Stimulated activated CD4-positive, alpha-beta T cell treated with anti-CD3 and anti-CD28 coated beads, TNF-alpha, amount 100 ng/mL, for 4 hours (primary cell): Measurements from ENCODE around the gene AARS2.

ENCODE experiments used
- DNase-seq, 3 experiments: peaks; one replicate each; pipeline ENCODE4 v3.0.0-alpha.2; 2020; ENCODE audit warnings: low read depth in 3 of 3

Gene AARS2

DNA sequence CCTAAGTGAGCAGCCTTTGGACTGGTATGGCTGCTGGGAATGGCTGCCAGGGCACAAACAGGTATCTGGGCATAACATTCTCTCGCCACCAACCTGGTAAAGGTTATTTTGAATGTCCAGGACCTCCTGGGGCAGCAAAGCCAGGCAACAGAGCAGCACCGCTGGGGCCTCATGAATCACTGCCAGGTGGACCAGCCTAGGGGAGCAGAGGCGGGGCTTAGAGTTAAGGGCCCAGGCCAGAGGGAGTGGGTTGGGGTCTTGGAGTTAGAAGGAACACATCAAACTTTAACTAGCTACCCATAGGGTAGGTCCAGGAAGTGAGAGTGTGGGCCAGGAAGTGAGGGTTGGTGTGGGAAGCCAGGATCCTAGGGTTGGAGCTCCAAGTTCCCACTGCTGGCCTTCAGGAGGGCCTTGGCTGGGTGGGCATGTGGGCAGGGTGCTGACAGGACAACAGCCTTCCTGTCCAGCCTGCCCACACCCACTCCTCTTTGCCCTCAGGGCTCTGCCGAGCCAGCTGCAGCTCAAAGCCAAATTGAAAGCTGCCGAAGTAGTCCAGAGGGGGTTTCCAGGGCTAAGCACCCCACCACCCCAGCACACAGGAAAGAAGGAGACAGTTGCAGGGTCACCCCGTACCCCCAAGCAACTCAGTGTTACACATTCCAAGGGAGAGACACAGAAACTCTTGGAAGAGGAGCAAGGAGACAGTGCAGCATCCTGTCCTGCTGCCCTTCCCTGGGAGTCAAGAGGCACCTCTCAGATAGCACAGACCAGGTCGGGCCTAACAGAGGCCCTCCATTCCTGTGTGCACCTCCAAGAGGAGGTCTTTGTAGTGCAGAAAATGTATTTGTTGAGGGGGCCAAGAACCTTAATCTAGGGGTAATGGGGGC, 50.4 kb downstream of the AARS2 start:
- no peak for DNase-seq

DNA sequence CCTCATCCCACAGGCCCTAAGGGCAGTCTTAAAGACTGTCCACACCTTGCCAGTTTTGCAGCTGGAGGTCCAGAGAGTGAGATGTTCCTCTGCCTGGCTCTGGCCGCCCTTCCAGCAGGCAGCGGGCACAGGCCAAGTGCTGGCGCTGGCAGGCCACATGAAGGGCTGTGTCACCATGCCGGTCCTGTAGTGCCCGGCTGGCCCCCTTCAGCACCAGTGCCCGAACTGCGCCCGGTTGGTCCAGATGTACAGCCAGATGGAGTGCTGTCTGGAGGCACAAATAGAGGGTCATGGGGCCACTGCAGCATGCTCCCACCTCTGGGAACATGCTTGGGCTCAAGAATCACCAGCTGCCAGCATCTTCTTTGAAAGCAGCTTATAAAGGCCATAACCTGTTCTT, 51.6 kb downstream of the AARS2 start:
- DNase-seq, result no peak

DNA sequence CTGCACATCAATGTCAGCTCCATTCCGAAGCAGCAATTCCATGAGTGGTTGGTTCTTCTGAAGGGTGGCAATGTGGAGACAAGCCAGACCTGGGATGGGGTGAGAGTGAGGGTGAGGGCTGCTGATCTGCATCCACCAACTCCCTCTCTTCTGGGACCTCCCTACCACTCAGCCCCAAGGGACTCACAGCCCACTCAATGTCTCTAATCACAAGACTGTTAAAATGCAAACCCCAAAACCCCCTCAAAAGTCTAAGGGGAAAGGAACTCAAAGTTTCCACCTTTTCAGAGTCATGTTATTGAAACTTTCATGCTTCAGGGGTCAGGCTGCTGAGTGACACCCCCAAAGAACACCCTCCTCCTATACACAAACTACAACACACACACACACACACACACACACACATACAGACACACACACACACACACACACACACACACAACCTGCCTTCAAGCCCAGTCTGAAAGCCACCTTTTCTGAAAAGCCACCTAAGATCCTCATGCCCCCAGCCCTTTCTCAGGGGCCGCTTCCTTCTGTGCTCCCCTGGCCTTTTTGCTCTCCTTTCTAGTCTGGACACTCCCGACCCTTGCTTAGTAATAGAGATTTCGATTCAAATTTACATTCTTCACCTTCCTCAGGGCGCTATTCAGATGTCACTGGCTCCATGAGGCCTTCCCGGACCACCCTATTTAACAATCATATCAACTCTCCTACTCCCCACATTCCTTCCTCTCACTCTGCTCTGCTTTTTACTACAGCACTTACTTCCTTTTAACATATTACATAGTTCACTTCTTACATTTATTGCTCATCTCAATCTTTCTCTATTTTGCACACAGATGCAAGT, 52.5 kb downstream of the AARS2 start:
- no peak for DNase-seq

DNA sequence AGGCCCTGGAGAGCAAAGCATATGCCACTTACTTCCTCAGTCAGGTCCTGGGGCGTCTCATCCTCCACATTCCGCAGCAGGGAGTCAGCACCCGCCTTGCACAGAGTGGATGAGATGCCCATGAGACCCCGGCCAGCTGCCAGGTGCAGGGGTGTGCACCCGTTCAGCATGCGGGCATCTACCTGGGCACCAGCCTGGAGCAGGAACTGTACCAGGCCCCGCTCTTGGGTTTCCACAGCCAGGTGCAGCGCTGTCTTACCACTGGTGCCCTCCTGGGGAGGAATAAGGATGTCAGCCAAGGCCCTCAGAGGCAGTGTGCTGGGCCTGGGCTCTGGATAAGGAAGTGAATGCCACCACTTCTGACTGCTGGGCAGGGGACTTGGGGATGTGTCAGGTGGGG, 53.1 kb downstream of the AARS2 start:
- DNase-seq, result no peak

DNA sequence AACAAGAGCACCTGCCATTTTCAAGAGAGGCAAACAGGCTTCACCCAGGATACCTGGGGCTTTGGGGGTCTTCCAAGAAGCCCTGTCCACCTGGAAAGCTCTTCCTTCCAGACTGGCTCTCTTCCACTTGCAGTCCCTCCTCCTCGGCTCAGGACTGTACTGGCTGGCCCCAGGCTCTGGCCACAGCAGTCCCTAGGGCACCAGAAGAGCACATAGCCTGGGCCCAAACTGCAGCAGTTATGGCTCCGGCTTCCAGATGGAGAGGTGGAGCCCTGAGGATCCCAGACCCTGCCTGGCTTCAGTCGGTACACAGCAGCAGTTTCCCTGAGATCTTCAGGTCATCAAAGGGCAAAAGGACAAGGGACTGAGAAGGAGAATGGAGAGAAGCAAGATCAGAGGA, 54.2 kb downstream of the AARS2 start:
- no peak for DNase-seq

DNA sequence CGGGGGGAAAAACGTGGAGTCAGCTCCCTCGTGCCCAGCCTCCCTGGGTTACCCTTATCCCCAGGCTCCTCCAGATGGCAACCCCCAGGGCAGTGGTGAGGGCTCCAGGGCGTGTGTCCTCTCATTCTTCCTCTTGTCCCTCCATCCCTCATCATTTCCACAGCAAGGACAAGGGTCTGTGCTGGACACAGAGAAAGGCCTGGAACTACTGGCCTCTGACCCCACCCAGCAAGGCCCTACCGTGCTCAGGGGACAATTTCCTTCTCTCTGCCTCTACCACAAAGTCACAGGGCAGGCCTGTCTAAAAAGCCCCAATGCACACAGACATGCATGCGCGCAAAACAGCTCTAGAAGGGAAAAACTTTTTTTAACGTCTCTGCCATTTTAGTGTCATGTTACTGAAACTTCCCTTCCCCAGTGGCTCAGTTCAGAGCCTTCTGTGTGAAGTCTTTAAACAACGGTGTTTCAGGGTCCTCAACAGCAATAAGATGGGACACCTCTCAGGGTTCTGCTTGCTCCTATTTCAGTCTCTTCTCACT, 54.8 kb downstream of the AARS2 start:
- DNase-seq, result no peak

DNA sequence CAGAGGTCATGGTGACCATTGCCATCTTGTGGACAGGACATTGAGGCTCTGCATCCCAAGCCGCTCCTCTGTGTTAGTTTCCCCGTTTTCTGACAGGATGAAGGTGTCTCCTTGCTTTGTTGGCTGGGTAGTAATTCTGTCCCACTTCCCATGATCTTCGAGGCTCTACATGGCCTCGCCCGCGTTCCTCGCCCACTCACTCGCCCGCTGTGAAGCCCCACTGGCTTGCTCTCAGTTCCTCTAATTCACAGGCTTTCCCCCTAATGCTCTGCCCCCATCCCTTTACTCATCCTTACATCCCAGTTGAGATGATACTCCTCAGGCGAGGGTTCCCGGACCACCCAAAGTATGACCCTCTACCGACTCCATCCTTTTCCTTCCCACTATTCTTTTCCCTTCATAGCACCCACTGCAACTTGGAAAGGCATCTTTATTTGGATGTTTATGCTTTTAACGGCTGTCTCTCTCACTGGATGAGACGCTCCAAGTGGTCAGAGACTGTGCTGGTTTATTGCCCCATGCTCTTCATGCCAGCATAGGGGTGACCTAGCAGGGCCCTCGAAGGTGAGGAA, 55.3 kb downstream of the AARS2 start:
- no peak for DNase-seq

DNA sequence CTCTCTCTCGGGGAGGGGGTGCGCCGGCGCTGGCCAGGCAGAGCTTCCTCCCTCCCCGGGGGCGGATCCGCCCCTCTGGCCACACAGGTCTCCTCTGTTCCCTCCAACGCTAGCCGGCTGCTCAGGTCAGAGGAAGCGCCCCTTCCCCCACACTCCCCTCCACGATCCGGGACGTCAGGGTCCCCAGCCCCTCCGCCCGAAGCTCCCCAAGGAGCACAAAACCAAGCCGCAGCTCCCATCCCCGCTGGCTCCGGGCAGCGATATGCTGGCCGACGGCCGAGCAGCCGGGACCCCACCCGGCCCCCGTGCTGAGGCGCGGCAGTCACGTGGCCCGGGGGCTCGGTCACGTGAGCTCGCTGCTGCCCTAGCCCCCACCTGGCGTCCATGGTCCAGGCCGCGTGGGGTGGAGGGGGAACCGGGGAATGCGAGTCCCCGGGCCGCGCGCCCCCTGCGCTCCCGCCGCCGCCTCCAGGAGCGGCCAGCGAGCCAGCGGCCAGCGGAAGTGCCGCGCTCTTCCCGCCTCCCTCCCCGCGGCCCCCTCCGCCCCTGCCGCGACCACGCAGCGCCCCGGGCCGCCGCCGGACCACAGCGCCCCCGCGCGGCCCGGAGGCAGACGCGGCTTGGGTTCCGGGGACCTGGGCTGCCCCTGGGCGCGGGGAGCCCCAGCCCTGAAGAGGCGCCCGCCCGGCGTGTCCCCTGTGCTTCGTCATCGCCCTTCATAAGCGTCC, 56.0 kb downstream of the AARS2 start, which contains the start of gene SLC35B2:
Gene SLC35B2, minus strand, starts transcription at position 504 of the 728 bp plus-strand sequence. Its CDS starts 118 bp downstream, at position 386.
- DNase-seq, result peak in 1 of 3 experiments; percentile 61

DNA sequence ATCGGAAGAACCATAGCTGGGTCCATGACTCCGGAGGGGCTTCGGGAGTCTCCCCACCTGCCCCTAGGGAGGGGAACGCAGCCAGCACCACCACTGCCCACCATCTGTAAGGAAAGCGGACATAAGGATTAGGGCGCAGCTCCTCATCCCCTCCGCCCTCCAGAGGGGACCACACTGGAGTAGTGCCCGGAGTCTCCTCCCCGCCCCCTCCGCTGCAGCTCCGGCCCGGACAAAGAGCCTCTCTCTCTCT, 56.4 kb downstream of the AARS2 start:
- DNase-seq, result no peak

DNA sequence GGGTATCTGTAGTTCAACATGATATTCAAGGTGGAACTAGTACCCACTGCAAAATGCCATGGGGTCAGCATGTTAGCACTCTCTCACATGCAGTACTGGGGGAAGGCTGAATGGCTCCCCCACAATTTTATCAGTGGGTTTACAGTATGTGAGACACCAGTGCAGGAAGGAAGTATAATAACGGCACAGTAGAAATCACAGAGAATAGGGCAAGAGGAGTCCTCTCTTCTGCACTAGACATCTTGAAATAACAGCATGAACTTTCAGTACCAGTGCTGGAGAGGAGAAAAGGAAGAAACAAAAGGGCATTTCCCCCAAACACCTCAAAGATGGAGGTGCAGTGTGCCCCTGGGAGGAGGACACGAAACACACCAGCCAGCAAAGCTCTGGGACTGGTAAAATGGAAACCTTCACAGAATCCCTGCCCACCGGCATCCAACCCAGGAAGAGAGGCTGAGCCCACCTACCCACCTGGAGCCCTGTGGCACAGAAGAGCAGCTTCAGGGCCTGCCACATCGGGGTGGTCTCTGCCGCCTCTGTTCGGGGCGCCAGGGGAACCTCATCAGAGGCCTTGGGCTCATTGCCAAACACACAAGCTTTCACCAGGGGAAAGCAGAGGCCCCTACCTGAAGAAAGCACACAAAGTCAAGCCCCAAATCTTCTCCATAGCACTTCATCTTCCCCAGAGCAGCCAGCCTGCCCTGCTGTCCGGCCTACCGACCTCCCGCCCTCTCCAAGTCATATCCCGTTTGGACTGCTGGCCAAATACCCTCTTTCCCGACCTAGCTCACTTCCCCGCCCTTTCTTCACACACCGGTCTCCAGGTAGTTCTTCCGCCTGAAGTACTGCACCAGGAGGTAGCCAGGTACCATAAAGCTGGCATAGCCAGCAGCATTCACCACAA, 57.0 kb downstream of the AARS2 start:
- no peak for DNase-seq

DNA sequence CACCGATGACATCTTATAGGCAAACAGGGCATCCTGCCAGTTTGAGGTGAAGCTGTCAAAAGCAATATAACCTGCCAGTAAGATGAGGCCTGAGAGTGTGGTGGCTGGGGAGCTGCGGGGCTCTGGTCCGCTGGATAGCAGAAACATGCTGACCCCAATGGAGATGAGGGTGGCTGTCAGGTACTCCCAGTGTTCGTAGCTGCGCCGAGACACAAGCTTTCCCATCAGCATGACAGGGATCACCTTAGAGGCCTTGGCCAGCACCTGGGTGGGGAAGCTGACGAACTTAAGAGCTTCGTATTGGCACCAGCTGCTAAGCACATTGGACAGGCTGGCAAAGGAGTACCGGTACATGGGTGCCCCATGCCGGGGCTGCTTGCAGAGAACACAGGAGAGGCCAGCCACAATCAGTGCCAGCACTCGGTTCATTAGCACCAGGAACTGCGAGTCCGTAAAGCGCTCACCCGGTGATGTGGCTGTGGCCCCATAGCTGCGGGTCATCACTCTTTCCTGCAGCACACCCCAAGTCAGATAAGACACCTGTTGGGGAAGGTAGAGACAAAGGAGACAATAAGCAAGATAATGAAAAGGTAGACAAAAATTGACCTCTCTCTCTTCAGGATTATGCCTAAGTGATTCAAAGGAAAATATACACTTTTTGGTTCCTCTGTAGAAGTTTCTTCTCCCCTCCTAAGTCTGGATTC, 57.9 kb downstream of the AARS2 start:
- DNase-seq, result no peak

DNA sequence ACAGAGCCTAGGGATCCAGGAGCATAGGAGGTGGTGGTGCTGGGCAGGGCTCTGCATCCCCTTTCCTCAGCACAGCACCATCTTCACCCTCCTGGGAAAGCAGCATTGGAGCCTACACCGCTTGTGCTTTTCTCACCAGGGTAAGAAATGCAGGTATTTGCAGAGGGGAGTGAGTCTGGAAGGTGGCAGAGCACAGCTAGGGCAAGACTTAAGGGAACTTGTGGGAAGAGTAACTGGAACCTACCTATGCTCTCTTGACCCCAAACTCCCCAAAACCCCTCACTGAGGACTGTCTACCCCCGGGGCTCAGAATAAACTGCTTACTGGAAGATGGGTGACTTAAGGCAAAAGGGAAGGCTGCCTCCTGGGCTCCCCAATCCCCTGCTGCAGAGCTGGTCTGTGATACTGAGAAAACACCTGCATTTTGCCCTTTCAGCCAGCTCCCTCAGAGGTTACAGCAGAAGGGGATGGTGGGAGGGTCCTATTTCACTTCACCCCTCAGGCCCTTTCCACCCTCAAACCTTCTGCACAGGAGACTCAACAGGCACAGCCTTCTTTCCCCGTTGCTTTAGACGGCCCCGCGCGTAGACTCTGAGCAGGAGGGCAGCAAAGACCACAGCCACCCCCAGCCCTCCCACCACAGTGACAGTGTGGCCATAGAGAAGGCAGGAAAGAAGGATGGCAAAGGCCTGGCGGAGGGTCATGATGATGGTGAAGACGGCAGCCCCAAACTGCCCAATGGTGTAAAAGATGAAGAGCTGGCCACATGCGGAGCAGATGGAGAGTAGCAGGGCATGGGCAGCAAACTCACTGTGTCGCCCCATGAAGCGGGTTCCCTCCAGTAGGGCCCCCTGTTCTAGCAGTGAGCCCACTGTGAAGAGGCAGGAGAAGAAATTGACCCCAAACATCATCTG, 58.7 kb downstream of the AARS2 start:
- DNase-seq, result no peak

DNA sequence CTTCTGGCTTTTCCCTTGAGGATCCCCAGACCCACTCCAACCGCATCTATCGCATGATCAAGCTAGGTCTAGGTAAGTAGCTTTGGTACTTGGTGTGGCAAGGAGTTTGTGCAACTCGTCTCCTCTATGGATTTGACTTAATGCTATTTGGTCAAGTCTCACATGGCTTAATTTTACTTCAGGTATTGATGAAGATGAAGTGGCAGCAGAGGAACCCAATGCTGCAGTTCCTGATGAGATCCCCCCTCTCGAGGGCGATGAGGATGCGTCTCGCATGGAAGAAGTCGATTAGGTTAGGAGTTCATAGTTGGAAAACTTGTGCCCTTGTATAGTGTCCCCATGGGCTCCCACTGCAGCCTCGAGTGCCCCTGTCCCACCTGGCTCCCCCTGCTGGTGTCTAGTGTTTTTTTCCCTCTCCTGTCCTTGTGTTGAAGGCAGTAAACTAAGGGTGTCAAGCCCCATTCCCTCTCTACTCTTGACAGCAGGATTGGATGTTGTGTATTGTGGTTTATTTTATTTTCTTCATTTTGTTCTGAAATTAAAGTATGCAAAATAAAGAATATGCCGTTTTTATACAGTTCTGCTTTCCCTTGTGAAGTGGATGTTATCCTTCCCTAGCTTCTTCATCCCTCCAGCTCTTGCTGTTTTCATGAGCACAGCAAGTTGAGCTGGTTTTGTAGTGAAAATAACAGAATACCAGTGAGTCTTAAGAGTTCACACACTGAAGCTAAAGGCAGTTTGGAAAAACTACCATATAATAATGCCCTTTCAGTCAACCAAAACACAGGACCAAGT, 59.6 kb downstream of the AARS2 start:
- DNase-seq, result no peak

DNA sequence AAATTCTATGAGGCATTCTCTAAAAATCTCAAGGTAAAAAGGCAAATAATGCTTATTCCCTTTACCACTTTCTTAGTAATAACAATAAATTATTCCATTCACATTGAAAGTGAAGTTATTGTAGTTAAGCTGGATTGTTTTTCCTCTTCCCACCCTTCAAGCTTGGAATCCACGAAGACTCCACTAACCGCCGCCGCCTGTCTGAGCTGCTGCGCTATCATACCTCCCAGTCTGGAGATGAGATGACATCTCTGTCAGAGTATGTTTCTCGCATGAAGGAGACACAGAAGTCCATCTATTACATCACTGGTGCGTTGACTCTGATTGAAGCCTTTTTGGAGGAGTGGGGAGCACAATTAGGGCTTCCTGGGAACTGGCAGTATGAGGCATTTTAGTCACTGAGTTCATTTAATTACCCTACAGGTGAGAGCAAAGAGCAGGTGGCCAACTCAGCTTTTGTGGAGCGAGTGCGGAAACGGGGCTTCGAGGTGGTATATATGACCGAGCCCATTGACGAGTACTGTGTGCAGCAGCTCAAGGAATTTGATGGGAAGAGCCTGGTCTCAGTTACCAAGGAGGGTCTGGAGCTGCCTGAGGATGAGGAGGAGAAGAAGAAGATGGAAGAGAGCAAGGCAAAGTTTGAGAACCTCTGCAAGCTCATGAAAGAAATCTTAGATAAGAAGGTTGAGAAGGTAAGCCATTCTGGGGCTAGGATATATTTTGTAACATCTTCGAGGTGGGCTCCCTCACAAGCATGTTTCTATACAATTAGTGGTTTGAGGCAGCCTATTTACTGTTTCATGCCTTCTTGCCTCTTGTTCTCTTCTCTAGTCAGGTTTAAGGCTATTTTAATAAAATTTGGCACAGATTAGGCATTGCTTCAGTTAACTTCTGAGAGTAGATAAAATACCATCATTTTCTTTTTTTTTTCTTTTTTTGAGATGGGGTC, 61.3 kb downstream of the AARS2 start:
- no peak for DNase-seq

DNA sequence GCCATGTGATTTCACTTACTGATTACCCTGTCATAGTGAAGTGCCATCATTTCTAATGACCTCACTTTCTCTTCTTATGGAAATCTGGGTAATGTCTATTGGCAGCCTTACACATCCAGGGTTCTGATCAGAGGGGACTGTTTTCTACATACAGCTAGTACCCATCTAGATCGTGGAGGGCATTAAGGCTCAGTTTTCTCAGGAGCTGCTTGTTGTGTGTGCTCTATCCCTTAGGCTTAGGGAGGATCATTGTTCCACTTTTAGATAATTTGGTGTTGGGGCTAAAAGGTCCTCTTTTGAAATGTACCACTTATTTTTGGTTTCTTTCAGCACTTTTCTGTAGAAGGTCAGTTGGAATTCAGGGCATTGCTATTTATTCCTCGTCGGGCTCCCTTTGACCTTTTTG, 62.4 kb downstream of the AARS2 start:
- DNase-seq, result no peak

DNA sequence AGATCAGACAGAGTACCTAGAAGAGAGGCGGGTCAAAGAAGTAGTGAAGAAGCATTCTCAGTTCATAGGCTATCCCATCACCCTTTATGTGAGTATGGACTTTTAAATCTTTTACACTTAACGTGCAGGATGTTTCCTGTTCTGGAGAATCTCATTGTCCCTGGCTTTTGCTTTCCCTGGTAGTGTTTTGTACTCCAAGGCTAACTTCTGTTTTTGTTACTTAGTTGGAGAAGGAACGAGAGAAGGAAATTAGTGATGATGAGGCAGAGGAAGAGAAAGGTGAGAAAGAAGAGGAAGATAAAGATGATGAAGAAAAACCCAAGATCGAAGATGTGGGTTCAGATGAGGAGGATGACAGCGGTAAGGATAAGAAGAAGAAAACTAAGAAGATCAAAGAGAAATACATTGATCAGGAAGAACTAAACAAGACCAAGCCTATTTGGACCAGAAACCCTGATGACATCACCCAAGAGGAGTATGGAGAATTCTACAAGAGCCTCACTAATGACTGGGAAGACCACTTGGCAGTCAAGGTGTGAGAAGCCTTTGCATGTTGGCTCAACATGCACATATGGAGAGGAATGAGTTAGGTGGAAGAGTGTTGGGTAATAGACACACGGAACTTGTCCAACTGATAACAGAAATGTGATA, 63.0 kb downstream of the AARS2 start:
- no peak for DNase-seq
